Heart left ventricle (tissue), 13 donors: ENCODE data around the gene SPIN1.

Experiments
- CTCF ChIP-seq, 12 donors: fragments of 200-600 bp; sonication (generic) in 4 of 12; IDR thresholded peaks; one replicate each; pipeline versions ENCODE4 v1.5.0 to v1.8.0; 2018 to 2022; ENCODE audit warnings: antibody characterized with exemption in 12 of 12, mild to moderate bottlenecking in 5 of 12
- POLR2A ChIP-seq, 2 donors: fragments of 450-650 bp; IDR thresholded peaks; one replicate each; pipeline ENCODE4 v1.6.1; 2017; ENCODE audit warnings: antibody characterized with exemption in 2 of 2, mild to moderate bottlenecking in 2 of 2, moderate library complexity in 2 of 2
- donor health status: ischemic (EF 13 %, LVEDD 7.1; RV severe dilation, severe dysfunction).
- donor health status: DM: no; HTN: yes; CAD: no.
- donor health status: DM: no; HTN: no; CAD: no.
- donor health status: ischemic (EF 25% LVEDD 6.9; RV normal size, moderate dysfunction).
- donor health status: ischemic (EF 25% LVEDD 5.7; RV mildly dilated, moderate dysfunction).
- donor health status: ischemic (EF 35%, LVEDD 5.7; RV mildly dilated, moderate dysfunction).
- donor health status: nonischemic (EF 11% LVEDD 7.7; RV severe dilation, severe dysfunction).
- donor health status: DM: yes; HTN: yes; CAD: no.
- donor health status: PGD.
- donor health status: ischemic (EF 29% LVEDD 5.4; RV normal size, mild dysfunction).
- donor health status: nonischemic (EF 23%, LVEDD 6.1; RV moderate dilation, normal function).

- no peak for TF ChIP-seq CTCF (IDR thresholded peaks at IDR 0.05)
- no peak for TF ChIP-seq POLR2A (IDR thresholded peaks at IDR 0.05)
Measured at GRCh38 chr9:88370346-88370745, 17.9 kb upstream of the SPIN1 start.
